ENCODE results near the gene SRC.

- TF ChIP-seq CTCF (IDR thresholded peaks at IDR 0.05; ENCODE audit: insufficient read depth, low read length): no peak
- no peak for TF ChIP-seq POLR2AphosphoS5 (IDR thresholded peaks at IDR 0.05; ENCODE audit: low read depth)
- TF ChIP-seq REST (IDR thresholded peaks at IDR 0.05; ENCODE audit: insufficient replicate concordance, low read depth): no peak
- no peak for TF ChIP-seq SPI1 (IDR thresholded peaks at IDR 0.05; ENCODE audit: borderline replicate concordance, low read depth)
- TF ChIP-seq GABPA (IDR thresholded peaks at IDR 0.05; ENCODE audit: low read depth): no peak
Measured at GRCh38 chr20:37342231-37343177, 3.4 kb upstream of the SRC start.

Data from HL-60 (cell line).